ENCODE results near the gene GCNA.

DNA sequence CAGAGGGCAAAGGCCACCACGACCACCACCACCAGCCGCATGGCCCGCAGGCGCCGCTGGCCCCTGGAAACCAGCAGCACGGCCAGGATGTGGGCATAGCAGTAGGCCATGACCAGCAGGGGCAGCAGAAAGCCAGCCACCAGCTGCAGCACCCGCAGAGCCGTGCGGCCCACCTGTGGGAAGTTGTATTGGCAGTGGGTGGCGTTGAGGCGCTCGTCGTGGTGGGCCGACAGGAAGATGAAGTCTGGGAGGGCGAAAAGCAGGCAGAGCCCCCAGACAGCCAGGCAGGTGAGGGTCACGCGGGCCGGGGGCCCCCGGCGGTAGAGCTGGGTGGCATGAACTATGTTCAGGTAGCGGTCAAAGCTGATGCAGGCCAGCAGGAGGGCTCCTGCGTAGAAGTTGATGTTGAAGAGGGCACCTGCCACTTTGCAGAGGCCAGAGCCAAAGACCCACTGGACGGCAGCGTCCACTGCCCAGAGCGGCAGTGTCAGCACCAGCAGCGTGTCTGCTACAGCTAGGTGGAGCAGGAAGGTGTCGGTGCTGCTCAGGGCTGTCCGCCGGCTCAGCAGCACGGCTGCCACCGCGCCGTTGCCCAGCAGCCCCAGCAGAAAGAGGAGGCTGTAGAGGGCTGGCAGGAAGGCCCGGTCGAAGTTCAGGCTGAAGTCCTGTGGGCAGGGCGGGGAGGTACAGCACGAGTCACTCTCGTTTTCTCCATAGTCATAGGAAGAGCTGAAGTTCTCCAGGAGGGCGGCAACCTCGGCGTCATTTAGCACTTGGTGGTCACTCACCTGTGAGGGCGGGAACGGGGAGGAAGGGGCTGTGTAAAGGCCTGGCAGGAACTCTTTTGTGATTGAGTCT lies 38.7 kb downstream of the GCNA start:
- TF ChIP-seq, protein P1, sequence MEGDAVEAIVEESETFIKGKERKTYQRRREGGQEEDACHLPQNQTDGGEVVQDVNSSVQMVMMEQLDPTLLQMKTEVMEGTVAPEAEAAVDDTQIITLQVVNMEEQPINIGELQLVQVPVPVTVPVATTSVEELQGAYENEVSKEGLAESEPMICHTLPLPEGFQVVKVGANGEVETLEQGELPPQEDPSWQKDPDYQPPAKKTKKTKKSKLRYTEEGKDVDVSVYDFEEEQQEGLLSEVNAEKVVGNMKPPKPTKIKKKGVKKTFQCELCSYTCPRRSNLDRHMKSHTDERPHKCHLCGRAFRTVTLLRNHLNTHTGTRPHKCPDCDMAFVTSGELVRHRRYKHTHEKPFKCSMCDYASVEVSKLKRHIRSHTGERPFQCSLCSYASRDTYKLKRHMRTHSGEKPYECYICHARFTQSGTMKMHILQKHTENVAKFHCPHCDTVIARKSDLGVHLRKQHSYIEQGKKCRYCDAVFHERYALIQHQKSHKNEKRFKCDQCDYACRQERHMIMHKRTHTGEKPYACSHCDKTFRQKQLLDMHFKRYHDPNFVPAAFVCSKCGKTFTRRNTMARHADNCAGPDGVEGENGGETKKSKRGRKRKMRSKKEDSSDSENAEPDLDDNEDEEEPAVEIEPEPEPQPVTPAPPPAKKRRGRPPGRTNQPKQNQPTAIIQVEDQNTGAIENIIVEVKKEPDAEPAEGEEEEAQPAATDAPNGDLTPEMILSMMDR (IDR thresholded peaks at IDR 0.05; ENCODE audit: low read depth, low read length): no peak
- TF ChIP-seq POLR2A (IDR thresholded peaks at IDR 0.05; ENCODE audit: extremely low read depth, insufficient read length): no peak
- TF ChIP-seq, protein P2, sequence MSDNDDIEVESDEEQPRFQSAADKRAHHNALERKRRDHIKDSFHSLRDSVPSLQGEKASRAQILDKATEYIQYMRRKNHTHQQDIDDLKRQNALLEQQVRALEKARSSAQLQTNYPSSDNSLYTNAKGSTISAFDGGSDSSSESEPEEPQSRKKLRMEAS (IDR thresholded peaks at IDR 0.05; ENCODE audit: low read depth, low read length): no peak
